Measurements from ENCODE around the gene TEKT3.

The TEKT3 gene

GRCh38 chr17:15293558-15293957, 47.8 kb downstream of the TEKT3 start:
- DNase-seq (ENCODE audit: low read depth in 3 of 3) = no peak

- no peak for DNase-seq (ENCODE audit: low read depth in 3 of 3)
These were observed 49.6 kb downstream of the TEKT3 start for GRCh38 chr17:15291674-15292361.

- DNase-seq (ENCODE audit: low read depth in 3 of 3) = no peak
These were observed 50.8 kb downstream of the TEKT3 start for GRCh38 chr17:15290605-15291004.

- DNase-seq (ENCODE audit: low read depth in 3 of 3) = no peak
These were observed 51.9 kb downstream of the TEKT3 start for GRCh38 chr17:15289285-15290183.

- no peak for DNase-seq (ENCODE audit: low read depth in 3 of 3)
These were observed 52.5 kb downstream of the TEKT3 start for GRCh38 chr17:15288859-15289258.

- no peak for DNase-seq (ENCODE audit: low read depth in 3 of 3)
These were observed 53.7 kb downstream of the TEKT3 start for GRCh38 chr17:15287538-15288267.

- no peak for DNase-seq (ENCODE audit: low read depth in 3 of 3)
These were observed 55.9 kb downstream of the TEKT3 start for GRCh38 chr17:15285466-15285865.

GRCh38 chr17:15284537-15284936, 56.9 kb downstream of the TEKT3 start:
- no peak for DNase-seq (ENCODE audit: low read depth in 3 of 3)

- DNase-seq (ENCODE audit: low read depth in 3 of 3) = no peak
These were observed 57.3 kb downstream of the TEKT3 start for GRCh38 chr17:15284107-15284506.

- DNase-seq (ENCODE audit: low read depth in 3 of 3) = no peak
These were observed 59.5 kb downstream of the TEKT3 start for GRCh38 chr17:15281909-15282308.

GRCh38 chr17:15278924-15279477, 62.4 kb downstream of the TEKT3 start:
- DNase-seq (ENCODE audit: low read depth in 3 of 3) = no peak

GRCh38 chr17:15278380-15278779, 63.0 kb downstream of the TEKT3 start:
- DNase-seq (ENCODE audit: low read depth in 3 of 3) = no peak

- DNase-seq (ENCODE audit: low read depth in 3 of 3) = no peak
These were observed 67.4 kb downstream of the TEKT3 start for GRCh38 chr17:15274017-15274416.

- DNase-seq (ENCODE audit: low read depth in 3 of 3) = no peak
These were observed 68.1 kb downstream of the TEKT3 start for GRCh38 chr17:15273141-15273793.

- DNase-seq (ENCODE audit: low read depth in 3 of 3) = no peak
These were observed 69.7 kb downstream of the TEKT3 start for GRCh38 chr17:15271741-15272140.

- no peak for DNase-seq (ENCODE audit: low read depth in 3 of 3)
These were observed 70.6 kb downstream of the TEKT3 start for GRCh38 chr17:15270628-15271381.

- DNase-seq (ENCODE audit: low read depth in 3 of 3) = no peak
These were observed 71.7 kb downstream of the TEKT3 start for GRCh38 chr17:15269780-15270089.

GRCh38 chr17:15269087-15269779, 72.2 kb downstream of the TEKT3 start:
- no peak for DNase-seq (ENCODE audit: low read depth in 3 of 3)

- DNase-seq (ENCODE audit: low read depth in 3 of 3) = no peak
These were observed 72.9 kb downstream of the TEKT3 start for GRCh38 chr17:15268461-15268860.

- no peak for DNase-seq (ENCODE audit: low read depth in 3 of 3)
These were observed 73.4 kb downstream of the TEKT3 start for GRCh38 chr17:15267996-15268395.

Data from stimulated activated CD4-positive, alpha-beta T cell treated with anti-CD3 and anti-CD28 coated beads, TNF-alpha, amount 100 ng/mL, for 24 hours (primary cell).